ENCODE data around the gene DRICH1.

The DRICH1 gene

GRCh38 chr22:23583153-23583552, 49.0 kb downstream of the DRICH1 start:
- TF ChIP-seq, protein P1, sequence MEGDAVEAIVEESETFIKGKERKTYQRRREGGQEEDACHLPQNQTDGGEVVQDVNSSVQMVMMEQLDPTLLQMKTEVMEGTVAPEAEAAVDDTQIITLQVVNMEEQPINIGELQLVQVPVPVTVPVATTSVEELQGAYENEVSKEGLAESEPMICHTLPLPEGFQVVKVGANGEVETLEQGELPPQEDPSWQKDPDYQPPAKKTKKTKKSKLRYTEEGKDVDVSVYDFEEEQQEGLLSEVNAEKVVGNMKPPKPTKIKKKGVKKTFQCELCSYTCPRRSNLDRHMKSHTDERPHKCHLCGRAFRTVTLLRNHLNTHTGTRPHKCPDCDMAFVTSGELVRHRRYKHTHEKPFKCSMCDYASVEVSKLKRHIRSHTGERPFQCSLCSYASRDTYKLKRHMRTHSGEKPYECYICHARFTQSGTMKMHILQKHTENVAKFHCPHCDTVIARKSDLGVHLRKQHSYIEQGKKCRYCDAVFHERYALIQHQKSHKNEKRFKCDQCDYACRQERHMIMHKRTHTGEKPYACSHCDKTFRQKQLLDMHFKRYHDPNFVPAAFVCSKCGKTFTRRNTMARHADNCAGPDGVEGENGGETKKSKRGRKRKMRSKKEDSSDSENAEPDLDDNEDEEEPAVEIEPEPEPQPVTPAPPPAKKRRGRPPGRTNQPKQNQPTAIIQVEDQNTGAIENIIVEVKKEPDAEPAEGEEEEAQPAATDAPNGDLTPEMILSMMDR (IDR thresholded peaks at IDR 0.05; ENCODE audit: extremely low read depth, insufficient read depth, missing control alignments): no peak
- no peak for DNase-seq (ENCODE audit: low spot score)
- in situ Hi-C loops (cut with MboI; ENCODE audit: low pct_unique_long_range_greater_than_20kb, low sequenced_read_pairs, unreplicated experiment): no loop called here

GRCh38 chr22:23581260-23581650, 50.9 kb downstream of the DRICH1 start:
- TF ChIP-seq, protein P1 (IDR thresholded peaks at IDR 0.05; ENCODE audit: extremely low read depth, insufficient read depth, missing control alignments): no peak
- DNase-seq (ENCODE audit: low spot score): no peak
- in situ Hi-C loops (cut with MboI; ENCODE audit: low pct_unique_long_range_greater_than_20kb, low sequenced_read_pairs, unreplicated experiment): no loop called here

GRCh38 chr22:23580576-23581259, 51.4 kb downstream of the DRICH1 start:
- in situ Hi-C loops (cut with MboI; ENCODE audit: low pct_unique_long_range_greater_than_20kb, low sequenced_read_pairs, unreplicated experiment): no loop called here
- no peak for DNase-seq (ENCODE audit: low spot score)

DNA sequence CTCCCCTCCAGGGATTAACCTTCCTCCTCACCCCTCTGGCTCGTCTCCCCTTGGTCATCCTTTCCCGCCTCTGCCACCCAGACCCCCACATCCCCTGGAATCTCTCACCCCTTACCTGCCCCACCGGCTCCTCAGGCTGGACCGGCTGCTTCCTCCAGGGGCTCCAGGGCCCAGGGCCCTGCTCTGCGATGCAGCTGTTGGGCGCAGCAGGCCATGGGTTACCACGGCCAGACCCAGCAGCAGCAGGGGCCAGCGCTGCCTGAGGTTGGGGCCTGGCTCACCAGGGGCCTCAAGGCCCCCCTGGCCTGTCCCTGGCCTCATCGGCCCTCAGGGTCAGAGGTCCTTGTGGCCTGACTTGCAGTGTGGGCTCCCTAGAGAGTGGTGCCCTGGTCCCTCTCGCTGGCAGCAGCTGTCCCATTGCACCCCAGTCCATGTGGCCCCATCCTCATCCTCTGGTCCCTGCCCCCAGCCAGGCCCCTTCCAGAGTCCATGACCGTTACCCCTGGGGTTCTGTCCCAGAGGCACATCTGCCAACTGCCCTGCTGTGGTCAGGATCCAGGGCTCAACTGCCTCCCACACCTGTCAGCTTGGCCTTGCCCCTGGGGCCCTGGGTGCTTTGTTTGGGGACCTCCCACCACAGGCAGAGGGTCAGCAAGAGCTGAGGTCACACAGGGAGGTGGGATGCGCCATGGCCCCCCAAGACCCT, 52.1 kb downstream of the DRICH1 start, which contains the start of gene IGLL1:
Gene IGLL1, minus strand, starts transcription at position 421 of the 706 bp plus-strand sequence. Its CDS starts 100 bp downstream, at position 321.
- in situ Hi-C loops (cut with MboI; ENCODE audit: low pct_unique_long_range_greater_than_20kb, low sequenced_read_pairs, unreplicated experiment): no loop called here
- TF ChIP-seq, protein P1 (IDR thresholded peaks at IDR 0.05; ENCODE audit: extremely low read depth, insufficient read depth, missing control alignments): no peak
- DNase-seq (ENCODE audit: low spot score): no peak

More at GRCh38 chr22:23580576-23581259, 51.4 kb downstream of the DRICH1 start:
- TF ChIP-seq, protein P1 (IDR thresholded peaks at IDR 0.05; ENCODE audit: extremely low read depth, insufficient read depth, missing control alignments): no peak

DNA sequence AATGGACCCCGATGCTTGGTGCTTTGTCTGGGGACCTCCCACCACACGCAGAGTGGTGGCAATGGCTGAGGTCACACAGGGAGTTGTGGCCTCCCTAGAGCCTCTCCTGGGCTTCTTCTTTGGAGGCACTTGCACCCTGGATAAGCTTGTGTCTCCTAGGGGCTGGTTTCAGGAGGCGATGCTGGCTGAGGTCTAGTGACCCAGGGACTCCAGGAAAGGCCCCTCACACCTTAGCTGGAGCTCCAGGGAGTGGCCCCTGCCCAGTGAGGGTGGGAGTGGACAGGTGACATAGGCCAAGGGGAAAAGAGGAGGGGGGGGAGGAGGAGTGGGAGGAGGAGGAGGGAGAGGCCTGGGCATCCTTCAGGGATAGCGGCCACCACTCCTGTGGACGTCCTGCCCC, 52.8 kb downstream of the DRICH1 start:
- TF ChIP-seq, protein P1 (IDR thresholded peaks at IDR 0.05; ENCODE audit: extremely low read depth, insufficient read depth, missing control alignments): no peak
- in situ Hi-C loops (cut with MboI; ENCODE audit: low pct_unique_long_range_greater_than_20kb, low sequenced_read_pairs, unreplicated experiment): no loop called here
- no peak for DNase-seq (ENCODE audit: low spot score)

GRCh38 chr22:23578306-23578705, 53.8 kb downstream of the DRICH1 start:
- in situ Hi-C loops (cut with MboI; ENCODE audit: low pct_unique_long_range_greater_than_20kb, low sequenced_read_pairs, unreplicated experiment): no loop called here
- TF ChIP-seq, protein P1 (IDR thresholded peaks at IDR 0.05; ENCODE audit: extremely low read depth, insufficient read depth, missing control alignments): no peak
- no peak for DNase-seq (ENCODE audit: low spot score)
